ENCODE measurements around the gene ADAM33. TPM values are rescaled to one million over a fixed set of nuclear protein-coding genes. Genes with fewer than 3 reads are reported as not detected.
A peak's percentile ranks its signal among the peaks of the same experiment; 100 is the strongest.

The ADAM33 gene
- total RNA-seq, 1 donor from 2014 or later, result 11.7 TPM

GRCh38 chr20:3712279-3712873 is 30.6 kb upstream of the ADAM33 start, which contains the start of gene SIGLEC1:
Gene SIGLEC1, minus strand, starts transcription at chr20:3712600. Its CDS starts 5,472 bp downstream, at chr20:3707128.
- DNase-seq (peak; percentile 88), ATAC-seq (peak; percentile 71 to 83)
- peaks cover 32% of the 10 kb centered on the region for H3K4me1 ChIP-seq
- H3K27ac ChIP-seq, result peak within 1 kb of the TSS; percentile 22
- peaks cover 5% of the 10 kb centered on the region for H3K27me3 ChIP-seq (ENCODE audit: low read depth)
- peak within 1 kb of the TSS; percentile 43 for H3K4me3 ChIP-seq
- no peak for TF ChIP-seq CTCF (IDR thresholded peaks at IDR 0.05)
- no peaks in the 10 kb centered on the region for H3K36me3 ChIP-seq
- intact Hi-C loops (cut with DNase I), result no loop called here
- no peaks in the 10 kb centered on the region for H3K9me3 ChIP-seq

- ATAC-seq, result peak; percentile 47 to 61
- H3K9me3 ChIP-seq, result no peaks in the 10 kb centered on the region
- DNase-seq, result no peak
Measured at GRCh38 chr20:3711484-3711941, 29.7 kb upstream of the ADAM33 start.

GRCh38 chr20:3710703-3711483 is 29.1 kb upstream of the ADAM33 start:
- peak; percentile 83 for DNase-seq
- intact Hi-C loops (cut with DNase I), result no loop called here
- TF ChIP-seq CTCF (IDR thresholded peaks at IDR 0.05), result peak; percentile 99
- Histone ChIP-seq H3K27ac (peak overlapping the region; percentile 22), H3K27me3 (ENCODE audit: low read depth) (peaks cover 5% of the 10 kb centered on the region), H3K4me1 (peaks cover 32% of the 10 kb centered on the region), H3K9me3 (no peaks in the 10 kb centered on the region), H3K4me3 (peak overlapping the region; percentile 43), H3K36me3 (no peaks in the 10 kb centered on the region)
- ATAC-seq, result peak; percentile 63 to 72

More at GRCh38 chr20:3711484-3711941, 29.7 kb upstream of the ADAM33 start:
- Histone ChIP-seq H3K27me3 (ENCODE audit: low read depth) (peaks cover 5% of the 10 kb centered on the region), H3K27ac (peak overlapping the region; percentile 22), H3K36me3 (no peaks in the 10 kb centered on the region), H3K4me3 (peak overlapping the region; percentile 43), H3K4me1 (peaks cover 32% of the 10 kb centered on the region)
- intact Hi-C loops (cut with DNase I), result no loop called here
- TF ChIP-seq CTCF (IDR thresholded peaks at IDR 0.05), result no peak

GRCh38 chr20:3710011-3710466 is 28.2 kb upstream of the ADAM33 start:
- TF ChIP-seq CTCF (IDR thresholded peaks at IDR 0.05), result no peak
- intact Hi-C loops (cut with DNase I), result no loop called here
- Histone ChIP-seq H3K4me1 (peaks cover 32% of the 10 kb centered on the region), H3K27ac (peak overlapping the region; percentile 22), H3K4me3 (peak overlapping the region; percentile 43), H3K36me3 (no peaks in the 10 kb centered on the region), H3K27me3 (ENCODE audit: low read depth) (peaks cover 5% of the 10 kb centered on the region), H3K9me3 (no peaks in the 10 kb centered on the region)
- DNase-seq (peak; percentile 47), ATAC-seq (peak in 1 of 2 donors; percentile 4)

GRCh38 chr20:3707508-3707899 is 25.7 kb upstream of the ADAM33 start:
- Histone ChIP-seq H3K27ac (no peak overlapping the region), H3K36me3 (no peaks in the 10 kb centered on the region), H3K27me3 (ENCODE audit: low read depth) (peaks cover 3% of the 10 kb centered on the region), H3K9me3 (no peaks in the 10 kb centered on the region), H3K4me1 (peaks cover 16% of the 10 kb centered on the region), H3K4me3 (no peak overlapping the region)
- ATAC-seq, result no peak
- intact Hi-C loops (cut with DNase I), result no loop called here
- TF ChIP-seq CTCF (IDR thresholded peaks at IDR 0.05), result no peak
- no peak for DNase-seq
